HFFc6 (cell line): ENCODE data around the gene RAI2. TPM values are rescaled to one million over a fixed set of nuclear protein-coding genes. Genes with fewer than 3 reads are reported as not detected.

Source experiments
- DNase-seq: peaks from one replicate; pipeline ENCODE4 v3.0.0-alpha.2; 2018
- H3K27ac Mint-ChIP-seq: 2 replicates; pipeline ENCODE4 v1.8.0; 2020; ENCODE audit warnings: mild to moderate bottlenecking, mixed read lengths
- H3K27me3 Mint-ChIP-seq: 2 replicates; pipeline ENCODE4 v1.8.0; 2021; ENCODE audit warnings: mild to moderate bottlenecking, moderate library complexity, mixed read lengths; ENCODE audit not compliant: insufficient read depth
- H3K36me3 Mint-ChIP-seq: 2 replicates; pipeline ENCODE4 v1.8.0; 2021; ENCODE audit warnings: low read depth, mixed read lengths
- H3K4me1 Mint-ChIP-seq: 2 replicates; pipeline ENCODE4 v1.8.0; 2020; ENCODE audit warnings: low read depth, mixed read lengths
- H3K4me3 Mint-ChIP-seq: 2 replicates; pipeline ENCODE4 v1.8.0; 2020; ENCODE audit warnings: mild to moderate bottlenecking, moderate library complexity, mixed read lengths
- H3K9me3 Mint-ChIP-seq: 2 replicates; pipeline ENCODE4 v1.8.0; 2020; ENCODE audit warnings: mild to moderate bottlenecking, mixed read lengths
- CTCF ChIP-seq: fragments of 200-600 bp; sonication (generic); IDR thresholded peaks from 2 replicates; pipeline ENCODE4 v1.5.0; 2021; ENCODE audit warnings: antibody characterized with exemption, mild to moderate bottlenecking
- total RNA-seq, 6 experiments: library from RNA; stranded (reverse); fragmentation: NEBNext Ultra II Directional; extraction: Animal tissue kit (Norgen Biotek cat#: 25700); gene quantifications; 2 replicates in 1 of 6; 3 replicates in 5 of 6; pipeline ENCODE4 v1.2.3, GENCODE V29; 2021

The RAI2 gene
- total RNA-seq, 6 experiments from 2014 or later = not detected

GRCh38 chrX:17830211-17830610, 30.9 kb downstream of the RAI2 start:
- Mint-ChIP-seq H3K27me3 (peaks cover 7% of the 10 kb centered on the region), H3K9me3 (peaks cover 4% of the 10 kb centered on the region), H3K27ac (no peak overlapping the region), H3K4me1 (no peaks in the 10 kb centered on the region), H3K4me3 (no peak overlapping the region), H3K36me3 (no peaks in the 10 kb centered on the region)
- DNase-seq = no peak
- no peak for TF ChIP-seq CTCF

GRCh38 chrX:17829566-17829965, 31.5 kb downstream of the RAI2 start:
- Mint-ChIP-seq H3K27ac (no peak overlapping the region), H3K36me3 (no peaks in the 10 kb centered on the region), H3K4me1 (no peaks in the 10 kb centered on the region), H3K27me3 (peaks cover 4% of the 10 kb centered on the region), H3K4me3 (no peak overlapping the region), H3K9me3 (peaks cover 4% of the 10 kb centered on the region)
- DNase-seq = no peak
- no peak for TF ChIP-seq CTCF

GRCh38 chrX:17828171-17828570, 32.9 kb downstream of the RAI2 start:
- DNase-seq = no peak
- Mint-ChIP-seq H3K27ac (no peak overlapping the region), H3K4me1 (no peaks in the 10 kb centered on the region), H3K9me3 (peaks cover 4% of the 10 kb centered on the region), H3K27me3 (peaks cover 3% of the 10 kb centered on the region; the same call in 1 of the 2 replicates), H3K36me3 (no peaks in the 10 kb centered on the region), H3K4me3 (no peak overlapping the region)
- TF ChIP-seq CTCF = no peak

- Mint-ChIP-seq H3K36me3 (no peaks in the 10 kb centered on the region), H3K27me3 (peaks cover 3% of the 10 kb centered on the region; the same call in 1 of the 2 replicates), H3K27ac (no peak overlapping the region), H3K9me3 (peaks cover 4% of the 10 kb centered on the region), H3K4me1 (no peaks in the 10 kb centered on the region), H3K4me3 (no peak overlapping the region)
- TF ChIP-seq CTCF = no peak
- DNase-seq = no peak
Measured at GRCh38 chrX:17826609-17827496, 34.2 kb downstream of the RAI2 start.

- DNase-seq = no peak
- peaks cover 3% of the 10 kb centered on the region; the same call in 1 of the 2 replicates for H3K27me3 Mint-ChIP-seq
Measured at GRCh38 chrX:17824980-17825379, 36.1 kb downstream of the RAI2 start.

More at GRCh38 chrX:17824980-17825379, 36.1 kb downstream of the RAI2 start:
- Mint-ChIP-seq H3K27ac (no peak overlapping the region), H3K36me3 (no peaks in the 10 kb centered on the region), H3K9me3 (peaks cover 4% of the 10 kb centered on the region), H3K4me3 (no peak overlapping the region), H3K4me1 (no peaks in the 10 kb centered on the region)
- TF ChIP-seq CTCF = no peak
